Raji (cell line): ENCODE data around the gene ZRANB3.

Experiments
- POLR2A ChIP-seq: IDR thresholded peaks from 2 replicates; pipeline ENCODE4 v1.6.1; 2011; ENCODE audit warnings: low read depth, low read length, control low read depth; ENCODE audit not compliant: insufficient read depth

The ZRANB3 gene

DNA sequence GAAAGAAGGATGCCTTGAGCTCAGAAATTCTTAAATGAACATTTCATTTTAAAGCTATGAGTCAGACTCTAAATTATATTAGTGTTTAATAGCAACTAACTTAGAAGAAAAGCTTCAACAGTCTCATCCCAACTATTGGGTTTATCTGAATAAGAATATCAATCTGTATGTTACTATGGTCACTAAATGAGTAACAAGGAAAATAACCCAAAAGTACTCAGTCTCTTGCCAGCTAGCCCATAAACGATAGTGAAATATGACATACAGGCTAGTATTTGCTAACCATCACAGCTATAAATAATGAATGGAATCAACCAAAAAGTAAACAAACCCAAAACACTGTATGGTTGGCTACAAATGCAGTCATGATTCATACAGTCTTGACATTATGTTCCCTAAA, 304.1 kb downstream of the ZRANB3 start:
- TF ChIP-seq POLR2A, result no peak

DNA sequence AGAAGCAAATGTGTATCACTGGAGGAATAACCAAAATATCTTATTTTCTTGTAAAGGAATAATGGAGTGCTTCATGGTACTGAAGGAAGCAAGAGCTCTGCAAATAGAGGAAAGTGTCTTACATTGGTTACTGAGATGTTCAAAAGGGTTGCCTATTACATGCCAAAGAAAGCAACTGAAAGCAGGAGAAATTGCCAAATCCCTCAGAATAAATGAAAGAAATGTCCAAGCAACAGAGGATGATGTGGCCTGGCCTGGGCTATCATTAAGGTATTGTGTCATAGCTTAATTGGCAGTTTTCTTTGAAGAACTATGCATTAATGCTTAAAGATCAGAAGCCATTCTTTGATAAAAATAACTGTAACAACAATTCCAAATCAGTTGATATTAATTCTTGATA, 305.2 kb downstream of the ZRANB3 start:
- no peak for TF ChIP-seq POLR2A

DNA sequence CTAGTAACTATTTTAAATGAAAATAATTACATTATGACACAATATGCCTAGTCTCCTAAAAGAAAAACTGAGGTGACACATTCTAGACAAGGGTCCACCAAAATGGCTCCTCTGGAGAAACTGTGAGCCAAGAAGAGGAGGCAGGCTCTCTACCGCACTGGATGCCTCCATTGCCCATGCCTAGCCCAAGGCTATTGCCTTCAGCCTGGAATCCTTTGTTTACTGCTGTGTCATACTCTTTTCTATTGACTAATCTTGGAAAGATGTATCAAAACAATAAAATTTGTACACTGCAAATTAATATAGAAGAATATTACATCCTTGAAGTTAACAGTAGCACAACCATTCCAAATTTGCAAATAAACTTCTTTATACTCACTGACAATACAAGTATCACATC, 311.8 kb downstream of the ZRANB3 start:
- TF ChIP-seq POLR2A, result no peak

DNA sequence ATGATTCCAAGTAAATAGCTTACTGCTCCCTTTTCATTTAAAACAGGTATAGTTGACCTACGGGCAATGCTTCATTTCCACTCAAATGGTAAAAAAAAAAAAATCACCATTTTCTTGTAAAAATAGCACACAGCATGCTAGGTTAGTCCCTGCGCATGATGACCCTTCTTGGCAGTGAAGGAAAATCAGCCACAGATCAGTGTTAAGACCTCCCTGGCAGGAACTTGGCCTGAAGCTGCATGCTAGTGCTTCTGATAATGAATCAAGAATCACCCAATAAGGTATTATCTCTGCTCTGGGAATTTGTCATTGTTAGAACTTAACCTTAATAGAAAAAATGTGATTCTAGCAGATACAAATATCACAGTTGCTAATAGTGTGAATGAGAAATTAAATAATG, 312.6 kb downstream of the ZRANB3 start:
- TF ChIP-seq POLR2A, result no peak

DNA sequence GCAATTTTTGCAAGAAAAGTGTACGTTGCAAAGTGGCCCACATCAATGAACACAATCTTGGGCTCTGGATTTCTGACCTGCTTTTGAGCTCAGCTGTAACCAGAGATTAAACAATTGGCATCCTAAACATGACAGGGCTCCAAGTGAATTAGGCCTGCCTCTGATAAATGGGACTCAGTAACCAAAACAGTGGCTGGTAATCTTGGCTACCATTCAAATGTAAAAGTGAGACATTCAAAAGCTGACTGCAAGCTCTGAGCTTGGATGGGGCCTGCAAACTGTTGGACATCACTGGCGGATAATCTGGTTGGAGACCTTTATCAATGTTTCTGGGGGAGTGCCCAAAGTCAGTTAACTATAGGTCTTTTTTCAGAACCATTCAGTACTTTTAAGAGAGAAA, 318.3 kb downstream of the ZRANB3 start:
- no peak for TF ChIP-seq POLR2A

DNA sequence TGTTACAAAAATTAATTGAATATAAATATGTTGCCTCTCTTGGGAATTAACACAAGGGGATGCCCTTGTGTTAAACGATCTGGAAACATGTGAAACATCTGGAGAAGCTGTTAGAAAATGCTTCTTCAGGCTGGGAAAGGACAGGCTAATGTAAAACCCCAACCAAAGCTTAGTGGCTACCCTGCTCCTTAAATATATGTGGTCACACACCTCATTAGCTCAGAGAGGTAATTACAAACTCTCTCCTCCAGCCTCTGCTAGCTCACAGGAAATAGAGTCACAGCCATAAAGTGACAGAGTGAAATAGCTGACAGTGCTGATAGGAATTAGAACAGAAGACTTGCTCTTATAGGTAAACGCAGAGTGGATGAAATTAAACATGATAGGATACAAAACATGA, 323.0 kb downstream of the ZRANB3 start:
- no peak for TF ChIP-seq POLR2A

DNA sequence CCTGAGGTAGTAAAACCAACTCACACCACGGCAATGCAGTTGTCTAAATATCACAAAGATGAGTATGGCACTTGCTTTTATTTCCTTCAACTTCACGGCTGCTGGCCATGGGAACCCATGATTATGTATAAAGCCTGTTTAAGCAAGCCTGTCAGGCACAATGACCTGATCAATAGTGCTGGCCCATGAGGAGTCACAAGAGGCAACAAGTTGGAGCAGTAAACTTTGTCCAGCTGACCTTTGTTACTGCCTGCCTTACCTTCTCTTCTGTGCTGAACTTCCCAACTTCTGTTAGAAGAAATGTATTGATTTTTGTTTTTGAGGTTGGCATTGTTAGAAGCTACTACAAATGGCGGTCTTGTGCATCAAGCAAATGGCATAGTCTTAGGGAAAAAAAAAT, 327.1 kb downstream of the ZRANB3 start:
- TF ChIP-seq POLR2A, result no peak

DNA sequence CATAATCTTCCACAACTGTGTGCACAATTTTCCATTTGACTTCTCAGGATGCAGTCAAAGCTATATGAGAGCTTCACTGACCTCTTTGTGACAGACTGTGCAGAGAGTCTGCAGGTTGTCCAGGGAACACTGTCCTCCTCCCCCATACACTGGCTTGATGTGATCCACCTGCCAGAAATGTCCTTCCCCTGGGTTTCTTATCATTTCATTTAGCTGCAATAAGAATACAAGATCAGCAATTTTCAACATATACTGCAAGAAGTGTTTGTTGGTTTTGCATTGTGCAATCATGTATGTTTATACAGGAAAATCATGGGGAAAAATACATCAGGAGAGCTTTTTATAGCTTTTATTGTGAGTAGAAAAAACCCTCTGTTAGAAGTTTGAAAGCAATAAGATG, 328.3 kb downstream of the ZRANB3 start:
- TF ChIP-seq POLR2A, result no peak

DNA sequence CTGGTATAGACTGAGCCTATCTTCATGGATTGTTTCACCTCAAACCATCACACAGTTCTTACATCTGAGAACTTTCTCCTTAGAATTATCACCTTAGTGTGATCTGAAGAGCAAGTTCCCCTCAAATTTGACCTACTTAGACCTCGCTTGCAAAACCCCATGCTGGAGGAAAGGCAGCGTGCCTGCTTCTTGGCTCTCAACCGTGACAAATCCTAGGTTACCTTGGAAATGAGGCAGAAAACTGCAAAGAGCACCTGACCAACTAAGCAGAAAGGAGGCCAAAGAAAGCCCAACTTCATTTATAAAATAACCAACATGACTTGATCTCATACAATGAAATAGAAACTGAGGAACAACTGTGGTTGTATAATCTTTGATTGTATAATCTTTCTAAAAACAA, 332.5 kb downstream of the ZRANB3 start:
- no peak for TF ChIP-seq POLR2A

DNA sequence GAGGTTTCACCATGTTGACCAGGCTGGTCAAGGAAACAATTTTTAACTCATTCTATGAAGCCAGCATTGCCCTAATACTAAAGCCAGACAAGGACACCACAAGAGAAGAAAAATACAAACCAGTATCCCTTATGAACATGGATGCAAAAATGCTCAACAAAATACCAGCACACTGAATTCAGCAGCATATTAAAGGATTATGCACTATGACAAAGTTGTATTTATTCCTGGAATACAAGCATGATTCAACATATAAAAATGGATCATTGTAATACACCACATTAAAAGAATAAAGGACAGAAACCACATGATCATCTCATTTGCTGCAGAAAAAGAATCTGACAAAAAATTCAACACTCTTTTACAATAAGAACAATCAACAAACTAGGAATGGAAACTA, 340.2 kb downstream of the ZRANB3 start:
- no peak for TF ChIP-seq POLR2A

DNA sequence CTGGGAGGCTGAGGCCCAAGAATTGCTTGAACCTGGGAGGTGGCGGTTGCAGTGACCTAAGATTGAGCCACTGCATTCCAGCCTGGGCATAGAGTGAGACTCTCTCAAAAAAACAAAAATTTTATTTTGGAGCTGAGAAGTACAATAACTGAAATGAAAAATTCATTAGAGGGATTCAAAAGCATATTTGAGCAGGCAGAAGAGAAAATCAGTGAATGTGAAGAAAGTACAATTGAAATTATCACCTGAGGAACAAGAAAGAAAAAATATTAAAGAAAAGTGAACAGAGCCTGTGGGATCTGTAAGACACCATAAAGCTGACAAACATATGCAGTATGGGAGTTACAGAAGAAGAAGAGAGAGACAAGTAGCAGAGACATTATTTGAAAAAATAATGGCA, 341.9 kb downstream of the ZRANB3 start:
- no peak for TF ChIP-seq POLR2A

DNA sequence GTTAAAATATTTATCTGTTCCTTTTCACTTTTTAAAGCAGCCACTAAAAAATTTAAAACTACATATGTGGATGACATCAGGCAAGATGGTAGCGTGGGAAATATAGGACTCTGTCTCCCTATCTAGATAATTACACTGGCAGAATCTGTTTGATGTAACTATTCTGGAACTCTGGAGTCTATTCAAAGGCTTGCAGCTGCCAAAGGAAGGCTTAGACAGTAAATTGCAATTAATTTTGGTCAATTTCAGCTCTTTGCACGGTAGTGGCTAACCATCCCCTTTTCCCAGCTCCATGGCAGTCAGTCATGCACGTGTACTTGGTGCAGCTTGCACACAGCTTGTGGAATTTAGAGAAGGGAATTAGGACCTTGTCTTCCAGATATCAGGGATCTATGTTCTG, 343.7 kb downstream of the ZRANB3 start:
- TF ChIP-seq POLR2A, result no peak

DNA sequence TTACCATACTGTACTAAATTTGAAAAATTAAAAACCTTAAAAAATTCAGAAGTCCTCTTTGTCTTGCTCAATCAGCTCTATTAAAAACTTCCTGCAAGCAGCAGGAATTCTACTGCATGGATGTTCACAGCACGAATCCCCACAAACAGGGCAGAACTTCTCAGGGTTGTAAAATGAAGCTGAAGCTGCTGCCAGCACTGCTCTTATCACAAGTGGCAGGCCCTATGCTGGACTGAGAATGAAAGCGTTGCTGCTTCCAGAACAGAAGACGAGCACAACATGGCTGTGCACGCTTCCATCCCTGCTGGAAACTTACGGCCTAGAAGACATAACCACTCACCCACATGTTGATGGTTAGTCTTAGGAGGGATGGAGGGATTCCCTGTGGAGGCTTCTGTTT, 345.0 kb downstream of the ZRANB3 start:
- TF ChIP-seq POLR2A, result no peak

DNA sequence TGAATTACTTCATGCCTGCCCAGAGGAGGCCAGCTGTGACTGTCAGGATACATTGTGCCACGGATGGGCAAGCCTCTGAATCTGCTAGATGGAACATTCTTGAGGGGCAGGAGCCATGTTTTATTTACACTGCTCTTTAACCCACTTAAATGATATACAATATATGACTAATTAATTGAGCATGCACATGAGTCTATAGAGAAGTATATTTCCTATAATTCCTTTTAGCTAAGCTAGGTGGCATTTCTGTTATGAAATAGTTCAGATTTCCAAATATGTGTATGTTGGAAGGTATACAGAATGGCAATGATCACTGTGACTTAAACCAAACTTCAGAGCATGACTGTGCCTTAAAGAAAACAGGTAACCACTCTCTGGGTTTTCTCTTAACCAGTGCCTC, 347.2 kb downstream of the ZRANB3 start:
- no peak for TF ChIP-seq POLR2A

DNA sequence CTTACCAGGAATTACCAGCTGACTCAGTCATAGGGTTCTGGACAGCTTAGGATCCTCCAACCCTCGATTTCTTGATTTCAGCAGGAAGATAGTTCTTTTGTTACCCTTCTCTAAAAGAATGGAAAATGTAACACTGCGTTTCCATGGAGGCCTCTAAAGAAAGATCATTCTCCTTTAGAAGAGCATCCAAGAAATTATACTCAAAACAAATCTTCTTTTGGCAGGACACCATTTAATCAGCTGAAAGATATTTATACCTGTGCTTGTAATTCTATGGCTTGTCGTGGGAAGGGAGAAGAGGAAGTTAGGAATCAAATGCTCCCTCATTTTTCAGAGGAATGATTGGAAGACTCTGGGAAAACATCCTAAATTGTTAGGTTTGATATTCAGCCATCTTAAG, 348.4 kb downstream of the ZRANB3 start:
- no peak for TF ChIP-seq POLR2A

DNA sequence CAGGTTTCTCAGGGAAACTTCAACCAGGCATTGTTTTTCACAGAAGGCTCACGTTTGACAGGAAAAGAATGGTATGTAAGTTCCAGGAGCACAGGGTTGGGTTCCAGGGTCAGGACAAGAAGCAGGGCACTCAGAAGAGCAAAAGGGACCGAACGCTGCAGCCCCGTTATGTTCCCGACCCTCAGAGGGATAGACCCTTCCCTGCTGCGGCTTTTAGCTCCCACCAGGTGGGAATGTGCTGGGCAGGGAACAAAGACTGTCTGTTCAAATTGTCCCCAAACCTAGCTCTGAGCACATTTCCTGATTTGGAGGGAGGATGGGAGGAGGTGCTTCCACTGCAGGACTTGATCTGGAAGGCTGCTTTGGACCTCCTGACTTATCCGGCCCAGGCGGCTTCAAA, 348.8 kb downstream of the ZRANB3 start:
- TF ChIP-seq POLR2A, result no peak

DNA sequence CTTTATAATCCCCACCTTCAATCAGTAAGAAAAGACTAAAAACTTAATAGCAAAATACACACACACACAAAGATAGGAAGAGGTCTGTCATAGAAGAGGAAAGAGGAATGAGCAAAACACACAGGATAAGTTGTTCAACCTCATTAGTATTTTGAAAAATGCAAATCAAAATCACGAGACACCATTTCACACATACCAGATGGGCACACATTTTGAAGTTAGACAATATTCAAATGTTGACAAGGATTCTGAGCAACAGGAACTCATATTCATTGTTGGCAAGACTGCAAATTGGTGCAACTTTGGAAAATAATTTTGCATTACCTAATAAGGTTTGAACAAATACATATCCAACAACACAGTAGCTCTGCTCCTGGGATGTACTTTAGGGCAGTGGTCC, 351.3 kb downstream of the ZRANB3 start:
- TF ChIP-seq POLR2A, result no peak

DNA sequence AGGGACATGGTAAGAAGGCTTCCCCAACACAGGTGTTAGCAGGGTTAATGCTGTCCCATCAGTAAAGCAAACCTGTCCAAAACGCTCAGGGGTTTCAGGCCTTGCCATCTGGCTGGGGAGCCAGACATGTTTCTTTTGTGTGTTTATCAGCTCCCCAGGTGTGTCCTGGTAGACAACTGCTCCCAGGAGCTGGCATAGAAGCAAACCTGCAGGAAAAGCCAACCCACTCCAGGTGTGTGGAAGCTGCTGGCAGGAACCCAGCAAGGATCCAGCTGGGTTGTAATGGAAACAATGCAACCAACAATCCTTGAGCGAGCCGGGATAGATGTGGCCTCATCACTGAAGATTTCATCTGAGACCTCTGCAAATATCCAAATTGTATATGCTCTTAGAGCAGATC, 355.8 kb downstream of the ZRANB3 start:
- no peak for TF ChIP-seq POLR2A

DNA sequence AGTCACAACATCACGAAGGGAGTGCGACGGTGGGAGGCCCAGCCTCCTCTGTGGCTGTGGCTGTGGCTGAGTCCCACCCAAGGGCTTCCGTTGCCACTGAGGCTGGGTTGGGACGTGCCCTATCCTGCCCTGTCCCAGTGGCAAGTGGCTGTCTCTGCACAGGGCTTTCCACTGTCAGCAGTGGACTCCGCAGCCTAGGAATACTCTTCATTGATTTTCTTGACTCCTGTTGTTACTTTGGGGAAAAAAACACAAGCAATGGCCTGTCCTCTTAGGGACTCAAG, 356.3 kb downstream of the ZRANB3 start:
- no peak for TF ChIP-seq POLR2A

DNA sequence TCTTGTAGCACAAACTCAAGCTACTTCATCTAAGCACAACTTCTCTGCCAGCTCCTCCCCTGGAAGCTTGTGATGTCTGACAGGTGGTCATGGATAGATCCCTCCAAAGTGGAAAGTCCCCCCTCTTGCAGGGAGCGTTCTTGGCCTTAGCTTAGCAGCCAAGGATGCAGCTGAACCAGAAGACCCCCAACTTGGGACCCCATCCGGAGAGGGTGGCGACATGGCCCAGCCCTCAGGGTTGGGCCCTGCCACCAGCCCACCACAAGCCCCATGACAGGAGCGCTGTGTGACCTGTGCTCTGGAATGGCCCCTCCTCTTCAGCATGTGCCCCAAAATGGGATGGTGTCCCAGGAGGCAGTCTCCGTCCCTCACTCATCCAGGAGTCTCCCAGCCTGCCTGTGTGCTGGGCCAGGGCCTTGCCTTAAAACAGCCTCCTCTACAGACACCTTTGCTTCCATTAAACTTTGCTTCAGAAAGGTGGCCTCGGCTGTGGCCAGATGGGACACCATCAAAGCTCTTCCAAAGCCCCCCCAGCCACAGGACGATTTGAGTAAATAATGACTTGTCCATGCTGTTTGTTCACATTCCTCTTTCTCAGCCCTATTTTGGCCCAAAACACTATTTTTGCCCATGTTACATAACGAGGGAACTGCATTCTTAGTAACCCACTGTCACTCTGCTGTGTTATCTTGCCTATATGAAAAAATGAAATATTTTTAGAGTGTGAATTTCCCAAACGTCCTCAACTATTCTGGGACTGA, 356.8 kb downstream of the ZRANB3 start:
- TF ChIP-seq POLR2A, result no peak
